Neural cell (in vitro differentiated cells): ENCODE results near the gene KIAA1614. TPM values are rescaled to one million over a fixed set of nuclear protein-coding genes. Genes with fewer than 3 reads are reported as not detected.

Experiments
- H2AFZ ChIP-seq: fragments of 200-600, 300-800 bp; sonication (generic), shearing (Covaris generic); 2 replicates; pipeline ENCODE4 v1.6.0; 2014; ENCODE audit warnings: low read depth, mild to moderate bottlenecking, antibody characterized with exemption, low read length, moderate library complexity
- H3F3A ChIP-seq: fragments of 200-600 bp; shearing (Covaris generic); 2 replicates; pipeline ENCODE4 v1.6.1; 2016; ENCODE audit warnings: mild to moderate bottlenecking, moderate library complexity, mixed read lengths, antibody characterized with exemption, low read length; ENCODE audit not compliant: insufficient read depth, poor library complexity, severe bottlenecking
- H3K27ac ChIP-seq: fragments of 200-600, 300-800 bp; sonication (generic), shearing (Covaris generic); 2 replicates; pipeline ENCODE4 v1.5.1; 2014; ENCODE audit warnings: mild to moderate bottlenecking, low read length, moderate library complexity
- H3K27me3 ChIP-seq: fragments of 300-800, 200-600 bp; sonication (generic), shearing (Covaris generic); 2 replicates; pipeline ENCODE4 v1.6.0; 2014; ENCODE audit warnings: mild to moderate bottlenecking, low read depth, low read length, moderate library complexity; ENCODE audit not compliant: insufficient read depth
- H3K36me3 ChIP-seq: fragments of 300-800, 200-600 bp; sonication (generic), shearing (Covaris generic); 2 replicates; pipeline ENCODE4 v1.5.1; 2014; ENCODE audit warnings: mild to moderate bottlenecking, antibody characterized with exemption, low read length, moderate library complexity; ENCODE audit not compliant: insufficient read depth
- H3K4me2 ChIP-seq: fragments of 300-800, 200-600 bp; sonication (generic), shearing (Covaris generic); 2 replicates; pipeline ENCODE4 v1.6.0; 2014; ENCODE audit warnings: mild to moderate bottlenecking, low read length
- H3K4me3 ChIP-seq: fragments of 300-800, 200-600 bp; sonication (generic), shearing (Covaris generic); 2 replicates; pipeline ENCODE4 v1.5.1; 2014; ENCODE audit warnings: mild to moderate bottlenecking, low read length, moderate library complexity
- H3K79me2 ChIP-seq: fragments of 200-600 bp; shearing (Covaris generic); replicated peaks from 2 replicates; pipeline ENCODE4 v1.6.0; 2014; ENCODE audit warnings: mild to moderate bottlenecking, low read length, moderate library complexity; ENCODE audit not compliant: insufficient read depth
- H3K9ac ChIP-seq: fragments of 300-800, 200-600 bp; sonication (generic), shearing (Covaris generic); 2 replicates; pipeline ENCODE4 v1.6.1; 2016; ENCODE audit warnings: mild to moderate bottlenecking, low read length, mixed read lengths
- H3K9me2 ChIP-seq: fragments of 200-600 bp; shearing (Covaris generic); 2 replicates; pipeline ENCODE4 v1.6.1; 2016; ENCODE audit warnings: mild to moderate bottlenecking, low read length, mixed read lengths; ENCODE audit not compliant: insufficient read depth
- H3K9me3 ChIP-seq: fragments of 200-600, 300-800 bp; sonication (generic), shearing (Covaris generic); 2 replicates; pipeline ENCODE4 v1.6.1; 2016; ENCODE audit warnings: mild to moderate bottlenecking, mixed run types, low read length, moderate library complexity, mixed read lengths
- H4K20me1 ChIP-seq: fragments of 200-600 bp; shearing (Covaris generic); 2 replicates; pipeline ENCODE4 v1.6.1; 2016; ENCODE audit warnings: mild to moderate bottlenecking, mixed run types; ENCODE audit not compliant: insufficient read depth
- EP300 ChIP-seq: fragments of 450-650 bp; conservative IDR thresholded peaks from 2 replicates; pipeline ENCODE4 v1.6.1; 2014; ENCODE audit warnings: antibody characterized with exemption, mild to moderate bottlenecking, moderate library complexity; ENCODE audit not compliant: poor library complexity, severe bottlenecking
- EZH2 ChIP-seq: fragments of 200-600, 300-800 bp; shearing (Covaris generic), sonication (generic); IDR thresholded peaks from 2 replicates; pipeline ENCODE4 v1.6.1; 2014; ENCODE audit warnings: antibody characterized with exemption, low read length, borderline replicate concordance, mild to moderate bottlenecking; ENCODE audit not compliant: insufficient read depth, poor library complexity, severe bottlenecking
- RAD21 ChIP-seq: fragments of 450-650 bp; conservative IDR thresholded peaks from 2 replicates; pipeline ENCODE4 v1.6.1; 2014; ENCODE audit warnings: antibody characterized with exemption, mild to moderate bottlenecking, moderate library complexity
- SMC3 ChIP-seq: fragments of 450-650 bp; conservative IDR thresholded peaks from 2 replicates; pipeline ENCODE4 v1.6.1; 2014; ENCODE audit warnings: antibody characterized with exemption, mild to moderate bottlenecking, moderate library complexity; ENCODE audit not compliant: poor library complexity
- TAF1 ChIP-seq: IDR thresholded peaks from 2 replicates; pipeline ENCODE4 v1.6.1; 2012; ENCODE audit warnings: low read depth
- polyA plus RNA-seq: library from polyadenylated mRNA; depleted of rRNA; stranded (reverse); fragments of >200 nt; gene quantifications from 2 replicates; pipeline ENCODE4 v1.2.3, GENCODE V29; 2014
- TF ChIP-seq, protein P1 (sequence below): IDR thresholded peaks from 2 replicates; pipeline ENCODE4 v1.6.1; 2012; ENCODE audit warnings: borderline replicate concordance
- TF ChIP-seq, protein P2 (sequence below): fragments of 450-650 bp; IDR thresholded peaks from 2 replicates; pipeline ENCODE4 v1.5.1; 2014; ENCODE audit warnings: antibody characterized with exemption, mild to moderate bottlenecking, moderate library complexity; ENCODE audit not compliant: poor library complexity, severe bottlenecking

KIAA1614 gene
- polyA plus RNA-seq, 1 donor from 2014 or later = 0.50 TPM

DNA sequence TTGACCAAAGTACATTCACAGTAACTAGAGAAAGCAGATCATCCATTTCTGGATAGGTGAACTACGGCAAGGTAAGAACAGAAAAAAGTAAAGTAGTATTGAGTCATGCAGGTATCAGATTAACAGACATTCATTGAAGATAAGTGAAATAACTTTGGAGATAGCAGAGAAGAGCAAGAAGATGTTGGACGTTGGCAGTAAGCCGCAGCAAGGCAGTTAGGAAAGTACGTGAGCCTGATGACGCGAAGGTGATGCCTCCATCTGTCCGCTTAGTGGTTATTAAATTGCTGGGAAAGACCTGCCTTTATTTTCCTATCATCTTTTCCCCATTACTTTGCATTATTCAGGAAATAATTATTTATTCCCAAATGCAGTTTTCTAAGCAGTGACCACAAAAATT lies 24.9 kb upstream of the KIAA1614 start:
- H3K79me2 ChIP-seq = no peaks in the 10 kb centered on the region
- no peaks in the 10 kb centered on the region for H3K36me3 ChIP-seq
- H3K4me2 ChIP-seq = no peak overlapping the region
- no peaks in the 10 kb centered on the region for H3K9me3 ChIP-seq
- H3K9ac ChIP-seq = no peak overlapping the region
- no peak overlapping the region for H3K27ac ChIP-seq
- H3K9me2 ChIP-seq = no peaks in the 10 kb centered on the region
- H3K4me3 ChIP-seq = no peak overlapping the region
- no peaks in the 10 kb centered on the region for H3K27me3 ChIP-seq
- TF ChIP-seq EZH2 (no peak), TAF1 (no peak)
- TF ChIP-seq, protein P1, sequence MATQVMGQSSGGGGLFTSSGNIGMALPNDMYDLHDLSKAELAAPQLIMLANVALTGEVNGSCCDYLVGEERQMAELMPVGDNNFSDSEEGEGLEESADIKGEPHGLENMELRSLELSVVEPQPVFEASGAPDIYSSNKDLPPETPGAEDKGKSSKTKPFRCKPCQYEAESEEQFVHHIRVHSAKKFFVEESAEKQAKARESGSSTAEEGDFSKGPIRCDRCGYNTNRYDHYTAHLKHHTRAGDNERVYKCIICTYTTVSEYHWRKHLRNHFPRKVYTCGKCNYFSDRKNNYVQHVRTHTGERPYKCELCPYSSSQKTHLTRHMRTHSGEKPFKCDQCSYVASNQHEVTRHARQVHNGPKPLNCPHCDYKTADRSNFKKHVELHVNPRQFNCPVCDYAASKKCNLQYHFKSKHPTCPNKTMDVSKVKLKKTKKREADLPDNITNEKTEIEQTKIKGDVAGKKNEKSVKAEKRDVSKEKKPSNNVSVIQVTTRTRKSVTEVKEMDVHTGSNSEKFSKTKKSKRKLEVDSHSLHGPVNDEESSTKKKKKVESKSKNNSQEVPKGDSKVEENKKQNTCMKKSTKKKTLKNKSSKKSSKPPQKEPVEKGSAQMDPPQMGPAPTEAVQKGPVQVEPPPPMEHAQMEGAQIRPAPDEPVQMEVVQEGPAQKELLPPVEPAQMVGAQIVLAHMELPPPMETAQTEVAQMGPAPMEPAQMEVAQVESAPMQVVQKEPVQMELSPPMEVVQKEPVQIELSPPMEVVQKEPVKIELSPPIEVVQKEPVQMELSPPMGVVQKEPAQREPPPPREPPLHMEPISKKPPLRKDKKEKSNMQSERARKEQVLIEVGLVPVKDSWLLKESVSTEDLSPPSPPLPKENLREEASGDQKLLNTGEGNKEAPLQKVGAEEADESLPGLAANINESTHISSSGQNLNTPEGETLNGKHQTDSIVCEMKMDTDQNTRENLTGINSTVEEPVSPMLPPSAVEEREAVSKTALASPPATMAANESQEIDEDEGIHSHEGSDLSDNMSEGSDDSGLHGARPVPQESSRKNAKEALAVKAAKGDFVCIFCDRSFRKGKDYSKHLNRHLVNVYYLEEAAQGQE = no peak
- no peaks in the 10 kb centered on the region for H3F3A ChIP-seq
- H2AFZ ChIP-seq = no peak overlapping the region
- no peaks in the 10 kb centered on the region for H4K20me1 ChIP-seq

DNA sequence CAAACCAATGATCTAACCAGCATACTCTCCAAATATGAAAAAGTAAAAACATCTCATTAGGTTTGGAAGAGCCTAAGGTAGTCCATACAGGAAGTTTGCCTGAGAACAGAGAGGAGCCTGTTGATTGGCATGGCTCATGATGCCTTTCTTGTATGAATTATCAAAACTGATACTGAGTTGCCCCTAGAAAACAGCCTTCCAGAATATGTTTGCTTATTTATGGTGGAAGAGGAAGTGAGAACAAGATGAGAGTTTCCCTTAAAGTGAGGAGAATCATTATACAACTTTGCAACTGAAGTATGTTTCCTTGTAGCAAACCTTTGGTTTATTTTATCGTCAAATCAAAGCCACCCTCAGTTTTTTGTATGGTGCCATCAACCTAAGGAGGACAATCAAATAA lies 23.8 kb upstream of the KIAA1614 start:
- no peak for TF ChIP-seq EP300
- TF ChIP-seq SMC3 = no peak
- TF ChIP-seq, protein P2, sequence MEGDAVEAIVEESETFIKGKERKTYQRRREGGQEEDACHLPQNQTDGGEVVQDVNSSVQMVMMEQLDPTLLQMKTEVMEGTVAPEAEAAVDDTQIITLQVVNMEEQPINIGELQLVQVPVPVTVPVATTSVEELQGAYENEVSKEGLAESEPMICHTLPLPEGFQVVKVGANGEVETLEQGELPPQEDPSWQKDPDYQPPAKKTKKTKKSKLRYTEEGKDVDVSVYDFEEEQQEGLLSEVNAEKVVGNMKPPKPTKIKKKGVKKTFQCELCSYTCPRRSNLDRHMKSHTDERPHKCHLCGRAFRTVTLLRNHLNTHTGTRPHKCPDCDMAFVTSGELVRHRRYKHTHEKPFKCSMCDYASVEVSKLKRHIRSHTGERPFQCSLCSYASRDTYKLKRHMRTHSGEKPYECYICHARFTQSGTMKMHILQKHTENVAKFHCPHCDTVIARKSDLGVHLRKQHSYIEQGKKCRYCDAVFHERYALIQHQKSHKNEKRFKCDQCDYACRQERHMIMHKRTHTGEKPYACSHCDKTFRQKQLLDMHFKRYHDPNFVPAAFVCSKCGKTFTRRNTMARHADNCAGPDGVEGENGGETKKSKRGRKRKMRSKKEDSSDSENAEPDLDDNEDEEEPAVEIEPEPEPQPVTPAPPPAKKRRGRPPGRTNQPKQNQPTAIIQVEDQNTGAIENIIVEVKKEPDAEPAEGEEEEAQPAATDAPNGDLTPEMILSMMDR = no peak
- no peak for TF ChIP-seq RAD21
- TF ChIP-seq, protein P1 = no peak
- H3K27me3 ChIP-seq = no peaks in the 10 kb centered on the region
- no peaks in the 10 kb centered on the region for H3K9me3 ChIP-seq

More for the DNA sequence above, 23.8 kb upstream of the KIAA1614 start:
- H3K9ac ChIP-seq = no peak overlapping the region
- H3F3A ChIP-seq = no peaks in the 10 kb centered on the region
- no peaks in the 10 kb centered on the region for H3K79me2 ChIP-seq
- H3K4me3 ChIP-seq = no peak overlapping the region
- no peak overlapping the region for H3K4me2 ChIP-seq
- no peaks in the 10 kb centered on the region for H3K36me3 ChIP-seq
- H3K9me2 ChIP-seq = no peaks in the 10 kb centered on the region
- H4K20me1 ChIP-seq = no peaks in the 10 kb centered on the region
- H3K27ac ChIP-seq = no peak overlapping the region
- H2AFZ ChIP-seq = no peak overlapping the region
